Subcutaneous adipose tissue (tissue), 4 donors: ENCODE data around the gene MAPT. TPM values are rescaled to one million over a fixed set of nuclear protein-coding genes. Genes with fewer than 3 reads are reported as not detected.

Experiments
- CTCF ChIP-seq: fragments of 450-650 bp; IDR thresholded peaks from one replicate; pipeline ENCODE4 v1.5.1; 2016; ENCODE audit warnings: low read depth, mild to moderate bottlenecking, control low read depth, antibody characterized with exemption, moderate library complexity
- total RNA-seq, 4 donors: library from RNA; depleted of rRNA; stranded (reverse); fragments of >200 nt; gene quantifications; one replicate each; pipeline ENCODE4 v1.1.0, GENCODE V29; 2016

MAPT gene
- total RNA-seq, 4 donors from 2014 or later: 5.3 to 21.3 (median 9.4) TPM

- TF ChIP-seq CTCF: no peak
These were observed 138.6 kb downstream of the MAPT start for GRCh38 chr17:46032909-46033308.

- no peak for TF ChIP-seq CTCF
These were observed 139.0 kb downstream of the MAPT start for GRCh38 chr17:46033392-46033791.

- TF ChIP-seq CTCF: no peak
These were observed 140.9 kb downstream of the MAPT start for GRCh38 chr17:46035112-46035818.

- no peak for TF ChIP-seq CTCF
These were observed 142.1 kb downstream of the MAPT start for GRCh38 chr17:46036491-46036890.

- TF ChIP-seq CTCF: no peak
These were observed 143.4 kb downstream of the MAPT start for GRCh38 chr17:46037722-46038255.

- TF ChIP-seq CTCF: no peak
These were observed 144.1 kb downstream of the MAPT start for GRCh38 chr17:46038414-46038813.

- TF ChIP-seq CTCF: no peak
These were observed 144.6 kb downstream of the MAPT start for GRCh38 chr17:46038937-46039336.
